Astrocyte of the cerebellum (primary cell): ENCODE results near the gene STT3B.

Experiments used
- DNase-seq: peaks from one replicate; pipeline ENCODE4 v3.0.0-alpha.2; 2011; ENCODE audit warnings: low read depth
- H3K4me3 ChIP-seq: 2 replicates; pipeline ENCODE4 v1.5.1; 2011; ENCODE audit warnings: mild to moderate bottlenecking, low read depth, low read length, moderate library complexity
- in situ Hi-C: cut with HindIII; loops from 2 replicates; pipeline ENCODE4 v1.10.0; 2017; ENCODE audit warnings: low sequenced_read_pairs
- TF ChIP-seq, protein P1 (sequence below): IDR thresholded peaks from 2 replicates; pipeline ENCODE4 v1.5.1; 2012; ENCODE audit warnings: low read length, low read depth, moderate library complexity, mild to moderate bottlenecking; ENCODE audit errors: missing control alignments

Gene STT3B

DNA sequence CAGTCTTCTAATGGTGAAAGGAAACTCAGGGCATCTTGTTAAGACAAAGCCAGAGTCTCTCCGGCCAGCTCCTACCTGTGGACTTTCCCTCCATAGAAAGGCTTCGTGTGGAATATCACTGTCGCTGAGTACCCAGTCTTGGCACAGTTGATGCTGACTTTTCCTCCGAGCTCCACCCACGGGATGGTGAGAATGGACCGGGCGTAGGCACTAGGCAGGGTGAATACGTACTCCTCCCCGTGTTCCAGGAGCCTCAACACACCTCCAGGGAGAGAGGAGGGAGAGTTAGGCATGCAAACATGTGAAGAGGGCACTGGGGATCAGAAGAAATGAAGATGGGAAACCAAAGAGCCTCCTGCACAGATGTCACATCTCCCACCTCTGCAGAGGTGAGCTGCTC lies 138.0 kb downstream of the STT3B start:
- in situ Hi-C loops: no loop called here
- TF ChIP-seq, protein P1, sequence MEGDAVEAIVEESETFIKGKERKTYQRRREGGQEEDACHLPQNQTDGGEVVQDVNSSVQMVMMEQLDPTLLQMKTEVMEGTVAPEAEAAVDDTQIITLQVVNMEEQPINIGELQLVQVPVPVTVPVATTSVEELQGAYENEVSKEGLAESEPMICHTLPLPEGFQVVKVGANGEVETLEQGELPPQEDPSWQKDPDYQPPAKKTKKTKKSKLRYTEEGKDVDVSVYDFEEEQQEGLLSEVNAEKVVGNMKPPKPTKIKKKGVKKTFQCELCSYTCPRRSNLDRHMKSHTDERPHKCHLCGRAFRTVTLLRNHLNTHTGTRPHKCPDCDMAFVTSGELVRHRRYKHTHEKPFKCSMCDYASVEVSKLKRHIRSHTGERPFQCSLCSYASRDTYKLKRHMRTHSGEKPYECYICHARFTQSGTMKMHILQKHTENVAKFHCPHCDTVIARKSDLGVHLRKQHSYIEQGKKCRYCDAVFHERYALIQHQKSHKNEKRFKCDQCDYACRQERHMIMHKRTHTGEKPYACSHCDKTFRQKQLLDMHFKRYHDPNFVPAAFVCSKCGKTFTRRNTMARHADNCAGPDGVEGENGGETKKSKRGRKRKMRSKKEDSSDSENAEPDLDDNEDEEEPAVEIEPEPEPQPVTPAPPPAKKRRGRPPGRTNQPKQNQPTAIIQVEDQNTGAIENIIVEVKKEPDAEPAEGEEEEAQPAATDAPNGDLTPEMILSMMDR: no peak
- no peak for DNase-seq
- no peak overlapping the region for H3K4me3 ChIP-seq

DNA sequence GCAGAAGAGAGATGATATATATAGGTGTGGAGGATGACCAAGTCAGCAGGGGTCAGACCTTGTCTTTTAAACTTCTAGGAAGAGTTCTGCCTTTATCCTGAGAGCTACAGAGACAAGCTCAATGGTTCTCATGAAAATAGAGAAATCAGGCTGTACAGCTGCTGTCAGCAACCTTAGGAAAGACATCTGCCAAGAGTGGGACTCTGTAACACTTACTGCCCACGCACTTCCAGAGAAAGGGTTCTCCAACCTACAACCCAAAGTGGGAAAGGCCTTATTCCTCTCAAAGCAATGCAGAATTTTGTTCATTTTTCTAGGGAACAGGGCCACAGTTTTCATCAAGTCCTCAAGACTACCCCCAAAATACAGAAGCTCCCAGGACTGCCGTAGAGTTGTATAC lies 138.7 kb downstream of the STT3B start:
- no peak overlapping the region for H3K4me3 ChIP-seq
- no peak for DNase-seq
- TF ChIP-seq, protein P1: no peak
- in situ Hi-C loops: no loop called here

DNA sequence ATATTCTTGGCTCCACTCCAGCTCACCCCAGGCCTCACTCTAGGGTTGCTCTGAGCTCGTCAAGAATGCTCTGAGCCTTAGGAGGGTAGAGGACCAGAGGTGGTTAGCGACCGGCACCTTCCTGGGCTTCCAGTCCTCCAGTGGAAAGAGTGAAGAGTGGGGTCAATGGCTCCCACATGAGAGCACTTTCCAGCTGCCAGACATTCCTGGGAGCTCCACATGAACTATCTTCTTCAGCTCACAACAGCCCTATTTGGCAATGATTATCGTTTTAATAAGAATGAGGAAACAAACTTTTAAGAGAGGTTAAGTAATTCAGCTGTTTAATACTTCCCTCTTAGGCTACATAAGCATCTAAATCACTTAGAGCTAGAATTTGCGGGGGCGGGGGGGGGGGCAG lies 139.3 kb downstream of the STT3B start:
- TF ChIP-seq, protein P1: no peak

DNA sequence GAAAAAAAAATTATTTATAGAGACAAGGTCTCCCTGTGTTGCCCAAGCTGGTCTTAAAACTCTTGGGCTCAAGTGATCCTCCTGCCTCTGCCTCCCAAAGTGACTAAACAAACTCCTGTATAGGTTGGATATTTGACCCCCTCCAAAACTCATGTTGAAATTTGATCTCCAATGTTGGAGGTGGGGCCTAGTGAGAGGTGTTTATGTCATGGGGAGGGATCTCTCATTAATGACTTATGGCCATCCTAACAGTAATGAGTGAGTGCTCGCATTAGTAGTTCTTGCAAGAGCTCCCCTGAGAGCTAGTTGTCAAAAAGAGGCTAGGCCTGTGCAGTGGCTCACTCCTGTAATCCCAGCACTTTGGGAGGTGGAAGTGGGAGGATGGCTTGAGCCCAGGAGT lies 141.2 kb downstream of the STT3B start:
- DNase-seq: no peak
- TF ChIP-seq, protein P1: no peak
- H3K4me3 ChIP-seq: no peak overlapping the region
- in situ Hi-C loops: no loop called here

More for the DNA sequence above, 139.3 kb downstream of the STT3B start:
- in situ Hi-C loops: no loop called here
- no peak overlapping the region for H3K4me3 ChIP-seq
- no peak for DNase-seq

DNA sequence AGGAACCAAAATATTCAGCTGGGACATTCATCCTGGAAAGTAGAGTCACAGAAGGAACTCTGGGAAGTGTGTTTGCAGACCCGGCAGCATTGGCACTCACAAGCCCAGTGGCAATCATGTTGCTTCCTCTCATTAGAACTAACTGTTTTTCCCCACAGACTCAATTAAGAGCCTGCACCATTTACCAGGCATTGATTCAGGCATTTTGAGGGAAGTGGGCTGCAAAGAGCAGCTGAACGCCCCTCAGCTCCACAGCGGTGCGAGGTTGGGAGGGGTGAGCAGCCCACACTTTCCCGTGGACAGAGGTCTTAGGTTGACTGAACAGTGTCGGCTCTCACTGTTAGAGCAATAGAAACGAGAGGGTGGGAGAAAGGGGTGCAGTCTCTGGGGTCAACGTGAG lies 143.8 kb downstream of the STT3B start:
- H3K4me3 ChIP-seq: no peak overlapping the region
- no peak for DNase-seq
- TF ChIP-seq, protein P1: no peak
- in situ Hi-C loops: no loop called here

DNA sequence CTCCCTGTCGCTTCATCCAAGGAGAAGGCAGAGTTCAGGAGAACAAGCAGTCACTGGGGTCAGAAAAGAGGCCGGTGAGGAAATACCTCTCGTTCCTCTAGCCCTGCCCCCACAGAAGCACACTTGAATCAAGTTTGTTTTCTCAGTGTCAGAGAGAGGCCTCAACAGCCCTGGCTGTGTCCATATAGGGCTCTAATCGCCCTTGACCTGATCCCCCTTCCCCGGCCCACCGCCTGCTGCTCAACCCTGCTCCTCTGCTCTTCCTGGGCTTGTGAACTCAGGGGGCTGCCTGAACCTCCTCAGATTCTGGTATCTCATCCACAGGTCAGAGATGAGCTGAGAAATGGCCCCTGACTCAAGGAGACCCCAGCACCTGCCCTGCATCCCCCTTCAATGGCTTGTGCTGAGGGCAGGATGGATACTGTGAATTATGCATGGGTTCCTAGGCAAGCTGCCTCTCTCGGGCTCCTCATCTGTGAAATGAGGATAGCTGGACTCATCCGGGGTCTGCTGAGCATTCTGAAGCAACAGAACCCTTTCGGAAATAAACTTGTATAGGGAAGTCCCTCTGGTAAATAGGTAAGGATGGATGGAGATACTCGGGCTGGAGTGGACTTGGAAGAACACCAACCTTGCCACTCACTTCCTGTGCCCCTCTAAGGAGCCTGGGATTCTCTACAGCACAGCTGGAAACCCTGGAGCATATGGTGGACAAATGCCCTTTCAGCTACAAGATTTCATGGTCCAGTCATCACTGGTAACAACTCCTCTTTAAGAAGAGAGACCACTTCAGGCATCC lies 147.5 kb downstream of the STT3B start:
- in situ Hi-C loops: no loop called here
- no peak overlapping the region for H3K4me3 ChIP-seq
- TF ChIP-seq, protein P1: no peak
- DNase-seq: no peak
